AG09309 (cell line): ENCODE results near the gene ZNF773.
"Not testable (repeated sequence)": the region's sequence is repeated elsewhere in the genome, so short reads cannot be mapped to it uniquely, and the experiment has no call there.

Experiments
- DNase-seq: peaks from one replicate; pipeline ENCODE4 v3.0.0-alpha.2; 2010; ENCODE audit warnings: low read depth
- H3K4me3 ChIP-seq: 2 replicates; pipeline ENCODE4 v1.5.1; 2011; ENCODE audit warnings: mild to moderate bottlenecking, low read depth, low read length, moderate library complexity; ENCODE audit not compliant: control insufficient read depth
- TF ChIP-seq, protein P1 (sequence below): IDR thresholded peaks from 2 replicates; pipeline ENCODE4 v1.5.1; 2011; ENCODE audit warnings: mild to moderate bottlenecking, low read depth, low read length, inconsistent platforms; ENCODE audit not compliant: insufficient read depth, control insufficient read depth; ENCODE audit errors: missing control alignments

ZNF773 gene

GRCh38 chr19:57506163-57506562 is 6.4 kb downstream of the ZNF773 start:
- no peak overlapping the region for H3K4me3 ChIP-seq
- no peak for DNase-seq
- TF ChIP-seq, protein P1, sequence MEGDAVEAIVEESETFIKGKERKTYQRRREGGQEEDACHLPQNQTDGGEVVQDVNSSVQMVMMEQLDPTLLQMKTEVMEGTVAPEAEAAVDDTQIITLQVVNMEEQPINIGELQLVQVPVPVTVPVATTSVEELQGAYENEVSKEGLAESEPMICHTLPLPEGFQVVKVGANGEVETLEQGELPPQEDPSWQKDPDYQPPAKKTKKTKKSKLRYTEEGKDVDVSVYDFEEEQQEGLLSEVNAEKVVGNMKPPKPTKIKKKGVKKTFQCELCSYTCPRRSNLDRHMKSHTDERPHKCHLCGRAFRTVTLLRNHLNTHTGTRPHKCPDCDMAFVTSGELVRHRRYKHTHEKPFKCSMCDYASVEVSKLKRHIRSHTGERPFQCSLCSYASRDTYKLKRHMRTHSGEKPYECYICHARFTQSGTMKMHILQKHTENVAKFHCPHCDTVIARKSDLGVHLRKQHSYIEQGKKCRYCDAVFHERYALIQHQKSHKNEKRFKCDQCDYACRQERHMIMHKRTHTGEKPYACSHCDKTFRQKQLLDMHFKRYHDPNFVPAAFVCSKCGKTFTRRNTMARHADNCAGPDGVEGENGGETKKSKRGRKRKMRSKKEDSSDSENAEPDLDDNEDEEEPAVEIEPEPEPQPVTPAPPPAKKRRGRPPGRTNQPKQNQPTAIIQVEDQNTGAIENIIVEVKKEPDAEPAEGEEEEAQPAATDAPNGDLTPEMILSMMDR: no peak

DNA sequence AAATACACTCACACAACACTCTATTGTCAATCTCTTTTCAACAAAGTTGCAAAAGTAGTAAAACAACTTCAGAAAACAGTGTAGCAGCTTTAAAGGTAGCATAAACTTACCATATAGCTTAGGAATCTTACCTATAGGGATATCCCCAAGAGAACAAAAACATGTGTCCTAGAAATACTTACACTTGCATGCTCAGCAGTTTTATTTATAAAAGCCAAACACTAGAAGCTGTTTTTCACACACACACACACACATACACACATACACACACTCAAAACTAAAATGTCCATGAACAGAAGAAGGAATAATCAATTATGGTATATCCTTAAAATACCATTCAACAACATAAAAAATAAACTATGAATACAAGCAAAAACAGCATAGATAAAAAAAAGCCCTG is 11.7 kb downstream of the ZNF773 start:
- DNase-seq: no peak
- H3K4me3 ChIP-seq: no peak overlapping the region
- TF ChIP-seq, protein P1: no peak

GRCh38 chr19:57512845-57513244 is 13.1 kb downstream of the ZNF773 start:
- no peak overlapping the region for H3K4me3 ChIP-seq
- DNase-seq: no peak
- TF ChIP-seq, protein P1: no peak

- no peak overlapping the region for H3K4me3 ChIP-seq
- TF ChIP-seq, protein P1: no peak
- DNase-seq: no peak
Observed at GRCh38 chr19:57515255-57515654, 15.5 kb downstream of the ZNF773 start.

DNA sequence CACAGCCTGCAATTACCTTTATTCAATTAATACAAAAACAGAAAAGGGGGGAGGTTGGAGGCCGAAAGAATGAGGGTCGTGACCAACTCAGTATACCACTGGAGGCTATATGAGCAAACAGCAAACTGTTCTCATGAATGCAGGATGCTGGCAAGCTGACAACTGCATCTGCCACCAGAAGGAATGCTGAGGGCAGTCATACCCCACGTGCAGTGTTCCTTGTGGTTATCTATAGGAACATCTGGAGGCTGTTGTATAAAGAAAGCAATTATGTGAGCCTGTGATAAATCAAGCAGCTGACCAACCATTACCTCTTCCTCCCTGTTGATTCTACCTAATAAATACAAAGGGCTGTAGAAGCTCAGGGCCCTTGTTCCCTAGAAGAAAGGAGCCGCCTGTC is 18.3 kb downstream of the ZNF773 start:
- H3K4me3 ChIP-seq, DNase-seq: not testable (repeated sequence)

DNA sequence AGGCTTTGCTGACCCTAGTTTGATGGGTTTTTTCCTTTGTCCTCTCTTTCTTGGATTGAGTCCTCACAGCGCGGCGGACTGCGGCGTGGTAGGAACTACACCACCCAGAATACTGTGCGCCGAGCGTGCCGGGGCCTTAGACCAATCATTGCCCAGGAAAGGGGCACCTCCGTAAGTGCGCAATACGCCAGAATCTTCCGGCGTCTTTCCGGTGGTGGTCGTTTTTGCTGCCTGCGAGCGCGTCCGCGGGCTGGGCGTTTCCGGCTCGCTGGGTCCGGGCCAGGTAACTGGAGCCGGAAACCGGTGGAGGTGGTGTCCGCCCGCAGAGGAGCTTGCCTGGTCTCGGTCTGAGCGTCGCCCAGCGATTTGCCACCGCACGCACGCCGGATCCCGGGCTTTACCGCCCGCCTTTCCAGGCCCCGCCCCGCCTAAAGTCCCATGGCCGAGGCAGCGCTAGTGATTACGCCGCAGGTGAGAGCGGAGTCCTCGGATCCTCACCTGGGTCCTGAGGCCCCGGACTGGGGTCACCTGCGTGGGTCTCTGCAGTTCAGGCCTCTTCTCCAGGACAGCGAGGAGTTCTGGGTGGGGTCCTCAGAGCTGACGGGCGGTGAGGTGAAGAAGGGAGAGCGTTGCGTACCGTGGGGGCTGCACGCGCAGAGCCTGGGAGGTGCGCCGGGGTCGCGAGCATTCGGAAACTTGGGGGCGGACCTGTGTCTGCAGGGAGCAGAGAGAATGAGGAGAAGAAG is 27.6 kb downstream of the ZNF773 start, which contains the start of gene ZNF549:
ZNF549 (plus strand) TSS at position 221 of the 746 bp plus-strand sequence; CDS start at position 439, 218 bp downstream.
- H3K4me3 ChIP-seq: peak within 1 kb of the TSS; percentile 74
- peak; percentile 55 for DNase-seq
- TF ChIP-seq, protein P1: no peak

GRCh38 chr19:57537953-57538547 is 38.3 kb downstream of the ZNF773 start:
- no peak overlapping the region for H3K4me3 ChIP-seq
- TF ChIP-seq, protein P1: no peak
- no peak for DNase-seq
